ENCODE measurements around the gene ISM2.
"Not testable (repeated sequence)": the region's sequence is repeated elsewhere in the genome, so short reads cannot be mapped to it uniquely, and the experiment has no call there.

ISM2 gene

DNA sequence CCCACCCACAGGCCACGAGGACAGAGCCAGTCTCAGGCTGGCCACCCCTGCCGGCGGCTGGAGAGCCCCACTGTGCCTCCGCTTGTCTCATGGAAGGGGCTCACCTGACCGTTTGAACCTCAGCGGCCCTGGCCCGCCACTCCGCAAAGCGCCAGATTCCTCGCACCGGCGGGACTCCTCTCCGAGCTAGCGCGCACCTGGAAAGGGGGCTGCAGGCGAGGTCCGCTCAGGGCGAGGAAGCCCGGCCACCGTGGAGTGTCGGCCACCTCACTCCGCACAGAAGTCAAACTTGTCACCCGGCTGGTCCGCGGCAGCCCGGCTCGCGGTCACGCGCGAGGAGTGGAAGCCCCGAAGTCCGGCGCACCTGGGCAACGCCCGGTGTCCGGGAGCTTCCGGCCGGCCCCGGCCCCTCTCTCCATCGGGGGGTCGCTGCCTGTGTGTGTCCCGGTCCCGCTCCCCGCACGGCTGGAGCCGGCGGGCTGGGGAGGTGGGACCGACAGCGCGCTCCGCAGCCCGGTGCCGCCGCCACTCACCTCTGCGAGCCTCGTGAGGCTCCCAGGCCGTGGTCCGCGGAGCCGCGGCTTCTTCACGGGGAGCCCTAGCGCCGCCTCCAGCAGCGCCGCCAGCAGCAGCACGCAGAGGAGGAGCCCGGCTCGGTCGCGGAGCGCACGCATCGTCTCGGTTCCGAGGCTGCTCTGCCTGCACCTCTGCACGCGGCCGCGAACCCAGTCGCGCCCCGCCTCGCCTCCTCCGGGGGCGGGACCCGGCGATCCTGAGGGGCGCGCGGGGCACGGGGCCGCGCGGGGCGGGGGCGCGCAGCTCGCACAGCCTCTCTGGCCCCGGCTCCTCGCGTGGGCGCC is at the start of gene ISM2:
Gene ISM2 (minus strand): TSS at position 697 of the 860 bp plus-strand sequence. CDS start 23 bp downstream, at position 674.
- DNase-seq: peak; percentile 80

DNA sequence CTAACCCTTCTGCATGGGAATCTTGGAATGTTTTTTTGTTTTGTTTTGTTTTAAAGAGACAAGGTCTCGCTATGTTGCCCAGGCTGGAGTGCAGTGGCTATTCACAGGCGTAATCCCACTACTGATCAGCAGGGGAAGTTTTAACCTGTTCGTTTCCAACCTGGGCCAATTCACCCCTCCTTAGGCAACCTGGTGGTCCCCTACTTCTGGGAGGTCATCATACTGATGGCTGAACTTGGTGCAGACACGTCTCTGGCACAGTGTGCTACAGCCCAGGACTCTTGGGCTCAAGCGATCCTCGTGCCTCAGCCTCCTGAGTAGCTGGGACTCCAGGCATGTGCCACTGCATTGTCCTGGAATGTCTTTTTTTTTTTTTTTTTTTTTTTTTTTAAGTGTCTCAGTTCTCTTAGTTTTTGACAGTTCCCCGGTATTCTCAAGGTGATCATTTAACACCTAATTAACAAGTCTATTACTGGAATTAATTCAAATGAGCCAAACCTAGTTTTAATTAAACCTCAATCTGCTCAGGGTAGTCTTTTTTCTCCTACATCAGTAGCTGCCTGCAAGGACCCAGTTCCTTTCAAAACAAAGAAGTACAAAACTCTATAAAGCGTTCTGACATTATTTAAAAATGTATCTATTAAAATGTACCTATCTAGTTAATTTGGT is 49.0 kb upstream of the ISM2 start:
- no peak for DNase-seq

DNA sequence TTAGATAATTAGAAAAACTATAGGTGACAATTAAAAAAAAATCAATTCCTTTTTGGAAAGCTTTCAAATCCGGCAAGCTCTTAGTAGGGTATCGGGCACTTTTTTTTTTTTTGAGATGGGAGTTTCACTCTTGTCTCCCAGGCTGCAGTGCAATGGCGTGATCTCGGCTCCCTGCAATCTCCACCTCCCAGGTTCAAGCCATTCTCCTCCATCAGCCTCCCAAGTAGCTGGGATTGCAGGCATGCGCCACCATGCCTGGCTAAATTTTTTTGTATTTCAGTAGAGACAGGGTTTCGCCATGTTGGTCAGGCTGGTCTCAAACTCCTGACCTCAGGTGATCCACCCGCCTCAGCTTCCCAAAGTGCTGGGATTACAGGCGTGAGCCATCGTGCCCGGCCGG is 46.6 kb upstream of the ISM2 start:
- not testable (repeated sequence) for DNase-seq

DNA sequence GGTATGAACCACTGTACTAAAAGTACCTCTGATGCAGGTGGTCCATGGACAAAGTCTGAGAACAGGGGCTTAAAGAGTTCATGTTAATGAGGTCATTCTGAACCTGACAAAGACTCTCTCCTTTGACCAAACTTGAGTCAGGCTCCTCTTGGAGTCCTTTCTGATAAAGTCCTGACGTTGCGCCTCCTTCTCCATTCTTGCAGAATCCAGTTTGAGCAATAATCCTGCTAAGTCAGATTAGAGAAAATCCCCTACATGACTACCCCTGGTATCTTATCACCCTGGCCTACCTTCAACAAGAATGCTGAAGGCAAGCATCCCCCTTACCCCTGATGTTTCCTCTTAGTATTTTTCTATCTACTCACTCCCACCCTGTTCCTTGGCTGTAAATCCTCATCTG is 46.0 kb upstream of the ISM2 start:
- DNase-seq: no peak

DNA sequence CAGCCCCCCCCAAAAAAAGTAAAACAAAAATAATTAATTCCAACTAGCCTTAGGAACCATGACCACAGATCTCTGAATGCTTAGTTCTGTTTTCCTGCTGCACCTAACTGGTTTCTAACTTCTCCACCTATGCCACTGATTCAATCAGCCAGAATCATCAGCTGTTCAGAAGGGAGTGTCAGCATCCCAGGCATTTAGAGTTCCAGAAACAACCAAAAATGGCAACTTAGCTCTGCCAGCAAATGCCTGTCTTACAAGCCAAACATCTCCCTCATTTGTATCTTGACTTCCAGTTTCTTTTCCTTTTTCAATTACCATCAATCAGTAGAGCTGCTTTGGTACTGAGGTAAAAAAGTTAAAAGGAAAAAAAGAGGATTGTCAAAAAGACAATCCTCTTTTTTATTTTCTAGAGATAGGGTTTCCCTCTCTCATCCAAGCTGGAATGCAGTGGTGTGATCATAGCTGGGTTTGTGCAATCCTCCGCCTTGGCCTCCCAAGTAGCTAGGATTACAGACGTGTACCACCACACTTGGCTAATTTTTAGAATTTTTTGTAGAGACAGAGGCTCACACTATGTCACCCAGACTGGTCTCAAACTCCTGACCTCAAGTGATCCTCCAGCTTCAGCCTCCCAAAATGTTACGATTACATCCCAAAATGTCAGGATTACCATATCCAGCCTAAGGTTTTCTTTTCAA is 45.2 kb upstream of the ISM2 start:
- DNase-seq: no peak

DNA sequence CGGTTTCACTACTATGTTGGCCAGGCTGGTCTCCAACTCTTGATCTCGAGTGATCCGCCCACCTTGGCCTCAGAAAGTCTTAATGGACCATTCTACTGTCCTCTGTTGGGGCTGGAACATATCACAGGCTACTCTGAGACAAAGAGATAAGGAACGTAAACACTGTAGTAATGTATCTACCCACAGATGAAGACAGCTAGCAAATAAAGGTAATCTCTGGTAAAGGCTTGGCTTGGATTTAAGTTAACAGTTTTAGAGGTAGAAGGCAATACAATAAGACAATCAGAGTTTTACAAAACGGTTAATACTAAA is 44.6 kb upstream of the ISM2 start:
- DNase-seq: no peak

DNA sequence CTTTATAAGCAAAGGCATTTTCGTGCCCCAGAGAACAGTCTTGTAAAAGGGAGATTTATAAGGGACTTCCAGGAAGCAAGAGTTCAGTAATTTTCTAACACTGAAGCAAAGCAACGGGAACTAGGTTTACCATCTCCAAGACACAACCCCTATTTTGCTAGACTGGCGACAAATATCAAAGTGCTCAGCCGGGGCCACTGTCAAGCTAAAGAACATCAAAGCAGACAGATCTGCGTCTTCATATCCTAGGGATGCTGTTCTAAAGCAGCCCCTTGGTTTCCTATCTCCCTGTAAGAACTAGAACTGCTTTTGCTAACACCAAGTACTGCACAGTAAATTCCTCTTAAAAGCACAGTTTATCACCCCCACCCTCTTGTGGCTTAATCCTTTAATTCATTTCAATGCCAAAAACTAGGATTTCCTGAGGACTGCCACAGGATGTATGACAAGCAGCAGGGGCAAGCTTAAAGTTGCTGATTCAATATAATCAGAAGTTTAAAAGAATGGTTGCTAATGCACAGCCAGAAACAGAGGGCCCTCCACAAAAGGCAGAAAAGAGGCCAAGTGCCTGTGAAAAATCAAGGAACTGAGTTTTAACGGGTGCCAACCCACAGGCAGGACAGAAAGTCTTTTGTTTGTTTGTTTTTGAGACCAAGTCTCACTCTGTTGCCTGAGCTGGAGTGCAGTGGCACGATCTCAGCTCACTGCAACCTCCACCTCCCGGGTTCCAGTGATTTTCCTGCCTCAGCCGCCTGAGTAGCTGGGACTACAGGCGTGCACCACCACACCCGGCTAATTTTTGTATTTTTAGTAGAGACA is 44.0 kb upstream of the ISM2 start:
- no peak for DNase-seq

DNA sequence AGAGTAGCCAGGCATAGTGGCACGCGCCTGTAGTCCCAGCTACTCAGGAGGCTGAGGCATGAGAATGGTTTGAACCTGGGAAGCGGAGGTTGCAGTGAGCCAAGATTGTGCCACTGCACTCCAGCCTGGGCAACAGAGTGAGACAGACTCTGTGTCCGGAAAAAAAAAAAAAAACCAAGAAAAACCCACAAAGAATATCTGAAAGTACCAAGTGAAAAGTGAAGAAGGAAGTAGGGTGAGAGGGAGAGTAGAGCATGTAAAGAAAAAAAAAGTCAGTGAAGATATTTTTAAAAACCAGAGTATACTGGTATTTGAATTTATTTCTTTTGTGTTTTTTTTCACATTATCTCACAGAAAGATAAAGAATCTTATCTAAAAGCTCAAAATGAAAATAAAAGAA is 43.3 kb upstream of the ISM2 start:
- DNase-seq: no peak

DNA sequence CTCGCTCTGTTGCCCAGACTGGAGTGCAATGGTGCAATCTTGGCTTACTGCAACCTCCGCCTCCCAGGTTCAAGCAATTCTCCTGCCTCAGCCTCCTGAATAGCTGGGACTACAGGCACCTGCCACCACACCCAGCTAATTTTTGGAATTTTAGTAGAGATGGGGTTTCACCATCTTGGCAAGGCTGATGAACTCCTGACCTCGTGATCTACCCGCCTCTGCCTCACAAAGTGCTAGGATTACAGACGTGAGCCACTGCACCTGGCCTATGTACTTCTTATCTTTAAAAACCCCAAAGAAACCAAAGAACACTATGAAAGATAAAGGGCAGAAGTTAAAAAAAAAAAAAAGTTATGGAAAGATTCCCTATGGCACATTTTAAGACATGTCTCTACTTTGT is 38.3 kb upstream of the ISM2 start:
- not testable (repeated sequence) for DNase-seq

DNA sequence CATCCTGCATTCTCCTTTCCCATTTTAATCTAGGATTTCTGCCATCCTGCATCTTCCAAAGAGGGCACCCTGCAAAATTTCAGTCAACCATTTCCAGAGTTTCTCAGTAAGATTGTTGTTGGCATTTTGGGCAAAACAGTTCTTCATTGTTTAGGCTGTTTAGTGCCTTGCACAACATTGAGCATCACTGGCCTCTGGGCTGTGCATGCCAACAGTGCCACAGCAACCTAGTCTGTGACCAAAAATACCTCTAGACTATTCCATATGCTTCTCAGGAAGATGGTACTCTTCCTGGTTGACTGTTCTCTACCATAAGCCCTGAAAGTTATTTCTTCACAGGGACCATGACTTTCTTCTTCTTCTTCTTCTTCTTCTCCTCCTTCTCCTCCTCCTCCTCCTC is 32.5 kb upstream of the ISM2 start:
- no peak for DNase-seq

DNA sequence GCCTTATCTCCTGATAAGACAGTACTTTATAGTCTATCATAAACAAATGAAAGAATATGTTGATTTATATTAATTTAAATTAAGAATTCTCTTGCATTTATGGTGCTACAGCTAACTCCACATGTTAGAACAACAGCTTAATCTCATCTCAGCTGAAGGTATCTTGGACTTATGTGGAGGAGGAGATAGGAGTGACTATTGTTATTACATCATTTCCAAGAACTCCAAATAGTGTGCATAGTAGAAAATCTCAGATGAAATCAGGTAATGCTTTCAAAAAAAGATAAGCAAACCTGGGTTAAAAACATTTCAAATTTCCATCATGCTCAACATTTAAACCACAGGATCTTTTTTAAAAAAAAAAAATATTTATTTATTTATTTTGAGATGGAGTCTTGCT is 31.3 kb upstream of the ISM2 start:
- DNase-seq: no peak

DNA sequence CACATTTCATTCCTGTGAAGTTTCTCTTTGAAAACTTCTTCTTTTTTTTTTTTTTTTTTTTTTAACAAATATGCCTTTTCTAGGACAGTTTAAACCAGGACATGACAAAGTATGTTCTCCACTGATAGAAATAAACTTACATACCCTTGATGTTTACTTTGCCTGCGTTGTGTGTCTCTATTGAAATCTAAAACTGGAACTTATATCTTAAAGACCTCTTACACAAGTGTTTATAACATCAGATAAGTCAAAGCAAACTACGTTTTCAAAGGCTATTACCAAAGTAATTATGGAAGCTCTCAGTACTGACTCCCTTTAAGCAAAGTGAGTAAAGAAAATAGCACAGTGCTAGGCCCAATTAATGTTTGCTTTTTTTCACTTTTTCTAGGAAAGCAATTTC is 30.6 kb upstream of the ISM2 start:
- DNase-seq: no peak

DNA sequence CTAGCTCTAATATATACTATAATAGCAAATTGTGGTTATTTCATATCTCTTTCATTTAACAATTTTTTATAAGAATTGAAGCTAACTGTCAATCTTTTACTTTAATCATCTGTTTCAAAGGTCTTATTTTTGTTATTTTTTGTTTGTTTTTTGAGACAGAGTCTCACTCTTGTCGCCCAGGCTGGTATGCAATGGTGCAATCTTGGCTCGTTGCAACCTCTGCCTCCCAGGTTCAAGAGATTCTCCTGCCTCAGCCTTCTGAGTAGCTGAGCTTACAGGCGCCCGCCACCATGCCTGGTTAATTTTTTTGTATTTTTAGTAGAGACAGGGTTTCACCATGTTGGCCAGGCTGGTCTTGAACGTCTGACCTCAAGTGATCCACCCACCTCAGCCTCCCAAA is 30.1 kb upstream of the ISM2 start:
- DNase-seq: not testable (repeated sequence)

DNA sequence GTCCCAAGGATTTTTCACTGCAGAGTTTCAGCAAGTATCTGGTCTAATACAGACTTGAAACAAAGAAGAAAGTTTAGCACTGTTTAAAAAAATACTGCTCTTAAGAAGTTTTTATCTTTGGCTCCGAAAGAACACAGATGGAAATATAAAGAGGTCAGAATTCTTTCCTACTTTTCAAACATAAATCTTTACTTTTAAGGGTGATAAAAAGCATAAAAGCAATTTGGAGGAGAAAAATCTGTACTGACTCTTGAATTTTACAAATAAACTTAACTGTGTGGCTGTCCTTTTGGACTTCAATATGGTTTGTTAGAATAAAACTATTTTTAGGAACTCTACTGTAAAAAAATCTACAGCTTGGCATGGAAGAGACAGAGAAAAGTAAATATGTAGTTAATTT is 27.6 kb upstream of the ISM2 start:
- no peak for DNase-seq

DNA sequence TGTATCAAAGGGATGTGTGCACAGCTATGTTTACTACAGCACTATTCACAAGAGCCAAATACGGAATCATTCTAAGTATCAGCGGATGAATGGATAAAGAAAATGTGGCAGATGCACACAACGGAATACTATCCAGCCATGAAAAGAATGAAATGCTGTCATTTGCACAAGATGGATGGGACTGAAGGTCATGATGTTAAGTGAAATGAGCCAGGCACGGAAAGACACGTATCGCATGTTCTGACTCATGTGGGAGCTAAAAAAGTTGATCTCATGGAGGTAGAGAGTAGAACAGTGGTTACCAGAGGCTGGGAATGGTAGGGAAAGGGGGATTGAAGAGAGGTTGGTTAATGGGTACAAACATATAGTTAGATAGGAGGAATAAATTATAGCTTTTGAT is 25.9 kb upstream of the ISM2 start:
- DNase-seq: no peak

DNA sequence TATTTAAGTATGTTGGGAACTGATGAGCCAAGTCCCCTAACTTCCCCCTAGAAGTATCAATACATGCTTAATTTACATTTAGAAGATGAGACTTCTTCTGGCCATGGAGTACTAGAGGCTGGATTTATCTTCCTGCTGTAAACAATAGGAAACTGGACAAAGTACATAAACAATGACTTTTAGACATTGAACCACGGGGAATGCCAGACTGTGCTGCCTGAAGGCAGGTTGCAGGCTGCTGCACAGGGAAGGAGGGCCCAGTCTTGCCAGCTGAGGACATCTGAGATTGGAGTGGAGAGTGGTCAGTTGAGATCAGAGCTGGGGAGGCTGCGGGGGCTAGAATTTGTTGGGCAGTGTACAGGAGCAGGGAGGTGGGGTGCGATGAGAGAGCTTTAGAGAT is 24.5 kb upstream of the ISM2 start:
- DNase-seq: no peak

DNA sequence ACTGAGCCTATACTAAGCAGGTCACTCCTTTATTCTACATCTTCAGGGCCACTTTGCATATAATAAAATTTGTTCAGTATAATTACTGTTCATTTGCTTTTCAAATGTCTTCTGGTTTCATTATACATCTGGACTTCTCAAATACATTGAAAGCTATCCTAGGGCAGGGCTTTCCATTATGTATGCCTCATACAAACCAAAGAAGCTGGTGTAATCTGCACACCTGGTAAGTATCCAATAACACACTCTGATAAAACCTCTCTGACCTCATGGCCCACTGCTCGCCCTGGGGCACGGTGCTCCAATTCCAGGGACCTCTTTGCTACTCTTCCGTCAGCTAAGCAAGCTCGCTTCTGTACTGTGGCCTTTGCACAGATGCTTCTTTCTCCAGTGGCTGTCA is 21.9 kb upstream of the ISM2 start:
- no peak for DNase-seq

DNA sequence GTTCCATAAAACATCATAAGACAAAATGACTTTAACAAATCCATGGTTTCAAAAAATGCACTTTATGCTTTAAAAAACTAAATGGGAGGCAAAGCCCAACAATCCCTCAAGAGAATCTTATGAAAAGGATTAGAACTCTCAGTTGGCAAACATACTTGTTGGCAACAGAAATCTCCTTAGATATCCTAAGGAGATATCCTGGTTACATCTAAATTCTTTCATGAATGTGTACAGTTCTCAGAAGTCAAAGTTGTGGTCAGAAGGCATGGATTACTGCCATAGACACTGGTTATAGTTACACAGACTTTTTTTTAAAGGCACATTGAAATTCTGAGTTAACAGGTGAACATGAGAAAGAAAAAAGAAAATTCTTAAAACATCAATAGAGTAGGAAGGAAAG is 17.5 kb upstream of the ISM2 start:
- DNase-seq: no peak

DNA sequence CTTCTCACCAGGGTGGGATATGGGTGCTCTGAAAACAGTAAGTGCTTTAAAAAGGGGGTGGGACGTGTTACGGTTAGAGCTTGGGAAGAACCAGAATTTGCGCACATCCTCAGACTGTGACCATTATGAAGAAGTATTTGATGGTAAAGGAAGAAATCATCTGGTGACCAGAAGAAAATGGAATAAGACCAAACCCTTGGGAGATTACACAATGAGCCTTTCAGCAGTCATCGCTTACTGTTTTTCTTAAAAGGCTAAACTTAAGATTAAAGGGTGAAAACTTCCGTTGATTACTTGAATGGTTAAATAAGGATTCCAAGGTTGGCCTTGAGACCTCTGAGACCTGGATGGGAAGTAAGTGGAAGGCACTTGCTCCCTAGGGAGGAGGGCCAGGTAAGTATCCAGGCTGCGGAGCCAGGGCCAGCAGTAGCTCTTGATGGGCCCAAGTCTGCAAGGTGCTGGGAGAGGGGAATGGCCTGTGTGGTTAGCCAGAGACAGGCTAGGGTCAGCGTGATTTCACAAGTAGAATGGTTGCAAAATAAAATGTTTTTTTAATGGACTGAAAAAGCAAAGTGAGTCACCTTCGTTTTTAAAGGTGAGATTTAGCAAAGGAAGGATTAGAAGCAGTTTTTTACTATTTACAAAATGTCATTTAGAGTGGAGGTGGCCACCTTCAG is 13.0 kb upstream of the ISM2 start:
- DNase-seq: no peak

DNA sequence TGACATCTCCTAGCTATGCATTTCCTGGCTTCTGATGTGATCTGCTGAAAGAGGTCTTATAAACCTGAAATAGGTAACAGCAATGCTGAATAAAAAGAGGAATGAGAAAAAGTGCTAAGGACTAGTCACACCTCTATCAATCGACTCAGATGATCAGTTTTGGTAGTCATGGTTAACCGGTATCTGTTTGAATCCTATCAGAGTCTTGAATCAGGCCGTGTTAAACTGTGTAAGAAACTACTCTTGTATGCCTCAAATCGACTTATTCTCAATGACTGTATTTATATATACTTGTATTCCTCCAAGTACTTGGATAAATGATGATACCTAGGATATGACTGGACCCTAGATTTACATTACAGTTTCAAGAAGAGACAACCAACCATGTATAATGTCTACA is 10.8 kb upstream of the ISM2 start:
- DNase-seq: no peak

DNA sequence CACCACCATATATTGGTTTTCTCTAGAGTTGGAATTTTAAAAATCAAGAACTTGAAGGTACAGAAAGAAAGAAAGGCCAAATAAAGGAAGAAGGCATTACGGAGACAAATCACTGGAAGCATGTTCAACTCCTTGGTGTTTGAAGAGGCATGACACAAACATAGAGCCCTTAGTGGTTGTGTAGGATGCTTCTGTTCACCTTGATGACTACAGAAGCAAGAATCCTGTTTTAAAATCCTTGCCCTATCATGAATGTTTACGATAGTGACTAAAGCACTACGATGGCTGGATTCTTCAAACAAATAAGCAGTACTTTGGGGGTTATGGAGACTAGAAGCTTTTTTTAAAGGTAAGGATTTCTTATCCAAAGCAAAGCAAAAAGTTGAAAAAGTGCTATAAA is 10.3 kb upstream of the ISM2 start:
- no peak for DNase-seq

DNA sequence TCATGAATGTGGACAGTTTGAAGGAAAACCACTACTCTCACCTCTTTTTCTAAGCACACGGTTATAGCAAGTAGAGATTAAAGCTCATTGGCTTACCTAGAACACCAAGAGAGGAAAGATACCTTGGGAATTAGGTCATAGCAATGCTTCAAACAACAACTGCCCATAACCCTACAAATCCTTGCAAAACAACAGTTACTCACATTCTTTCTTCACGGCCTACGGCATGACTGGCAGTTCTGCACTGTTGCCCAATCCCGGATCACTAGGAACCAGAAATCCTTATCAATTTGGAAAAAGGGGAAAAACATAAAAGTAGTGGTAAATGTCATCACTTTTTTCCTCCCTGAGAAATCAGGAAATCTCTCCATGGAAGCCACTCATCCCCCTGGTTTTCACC is 9.6 kb upstream of the ISM2 start:
- no peak for DNase-seq

DNA sequence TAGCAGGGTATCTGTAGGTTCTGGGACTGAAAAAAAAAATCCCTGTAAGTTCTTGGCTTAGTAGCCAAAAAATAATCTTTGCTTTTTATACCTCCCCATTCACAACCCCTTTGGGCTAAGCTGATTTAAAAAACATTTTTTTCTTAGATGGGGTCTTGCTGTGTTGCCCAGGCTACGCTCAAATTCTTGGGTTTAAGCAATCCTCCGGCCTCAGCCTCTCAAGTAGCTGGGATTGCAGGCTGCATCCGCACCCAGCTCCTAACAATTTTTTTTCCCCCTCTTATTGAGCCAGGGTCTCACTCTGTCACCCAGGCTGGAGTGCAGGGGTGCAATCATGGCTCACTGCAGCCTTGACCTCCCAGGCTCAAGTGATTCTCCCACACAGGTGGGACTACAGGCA is 9.1 kb upstream of the ISM2 start:
- DNase-seq: no peak

Measured in DMS53 (cell line).